ENCODE measurements around the gene EFEMP2.
A peak's percentile ranks its signal among the peaks of the same experiment; 100 is the strongest.

EFEMP2 gene
- 7.8 to 12.4 reads per million in 2 donors for total RNA-seq

DNA sequence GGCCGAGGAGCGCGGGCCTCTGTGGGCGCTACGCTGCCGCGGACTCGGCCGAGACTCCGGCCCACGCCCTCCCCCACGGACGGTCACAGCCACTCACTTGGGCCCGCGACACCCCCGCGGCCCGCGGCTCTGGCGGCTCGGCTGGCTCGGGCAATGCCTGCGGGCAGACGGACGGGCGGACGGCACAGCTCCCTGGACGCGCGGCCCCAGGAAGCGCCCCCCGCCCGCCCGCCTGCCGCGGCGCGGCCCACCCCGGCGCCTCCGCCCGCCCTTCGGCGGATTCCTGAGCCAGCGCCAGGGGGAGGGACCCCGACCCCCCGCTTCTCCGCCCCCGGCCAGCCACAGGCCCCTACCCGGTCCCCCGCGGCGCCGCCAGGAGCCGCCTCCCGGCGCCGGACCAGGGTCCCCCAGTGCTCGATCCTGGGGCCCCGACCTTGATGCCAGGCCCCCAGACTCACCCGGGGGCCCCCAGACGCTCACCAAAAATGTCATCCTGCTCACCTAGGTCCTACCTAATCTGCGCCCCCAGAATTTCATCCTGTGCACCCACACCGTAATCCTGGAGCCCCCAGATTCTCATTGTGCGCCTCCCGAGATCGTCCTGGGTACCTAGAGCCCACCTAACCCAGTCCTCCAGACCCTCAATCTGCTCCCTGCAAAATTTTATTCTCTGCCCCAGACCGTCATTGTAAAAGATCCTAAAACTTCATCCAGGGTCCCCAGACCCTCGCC lies at the start of gene EFEMP2:
TSS of gene EFEMP2 (minus strand) at position 215 of the 732 bp plus-strand sequence. CDS start 446 bp downstream, outside the sequence.
- DNase-seq, result no peak

DNA sequence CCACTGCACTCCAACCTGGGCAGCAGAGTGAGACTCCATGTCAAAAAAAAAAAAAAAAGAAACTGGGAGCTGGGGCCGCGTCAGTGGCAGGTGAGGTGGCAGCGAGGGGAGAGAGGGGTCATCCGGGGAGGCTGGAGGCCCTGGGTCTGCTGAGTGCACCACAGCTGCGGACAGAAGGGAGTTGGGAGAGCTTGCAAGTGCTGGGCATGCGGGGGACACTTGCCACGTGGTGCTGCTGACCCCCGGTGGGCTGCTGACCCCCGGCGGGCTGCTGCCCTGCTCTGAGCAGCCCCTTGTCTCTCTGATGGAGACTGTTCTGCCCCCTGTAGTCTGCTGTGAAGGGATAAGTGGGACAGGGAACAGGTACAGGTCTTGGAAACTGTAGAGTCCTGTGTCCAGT lies 49.3 kb upstream of the EFEMP2 start:
- no peak for DNase-seq

DNA sequence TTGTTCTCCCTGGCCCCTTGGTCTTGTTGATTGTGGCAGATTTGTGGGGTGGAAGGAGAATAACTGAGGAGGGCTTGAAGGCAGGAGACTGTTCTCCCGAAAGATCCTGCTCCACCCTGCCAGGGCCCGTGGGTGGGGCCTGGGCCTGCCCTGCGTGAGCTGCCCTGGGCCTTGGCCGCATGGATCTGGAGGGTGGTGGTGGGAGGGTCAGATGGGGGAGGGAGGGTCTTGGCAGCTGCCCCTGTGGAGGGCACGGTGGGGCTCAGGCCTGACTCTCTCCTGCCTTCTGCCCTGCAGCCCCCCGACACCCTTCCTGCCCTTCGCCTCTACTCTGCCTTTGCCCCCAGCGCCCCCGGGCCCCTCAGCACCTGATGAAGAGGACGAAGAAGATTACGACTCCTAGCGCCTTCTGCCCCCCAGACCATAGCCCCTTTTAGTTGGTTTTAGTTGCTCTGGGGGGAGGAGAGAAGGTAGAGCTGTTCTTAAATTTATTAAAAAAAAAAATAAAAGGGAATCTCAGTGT lies 48.5 kb upstream of the EFEMP2 start:
- DNase-seq, result no peak

DNA sequence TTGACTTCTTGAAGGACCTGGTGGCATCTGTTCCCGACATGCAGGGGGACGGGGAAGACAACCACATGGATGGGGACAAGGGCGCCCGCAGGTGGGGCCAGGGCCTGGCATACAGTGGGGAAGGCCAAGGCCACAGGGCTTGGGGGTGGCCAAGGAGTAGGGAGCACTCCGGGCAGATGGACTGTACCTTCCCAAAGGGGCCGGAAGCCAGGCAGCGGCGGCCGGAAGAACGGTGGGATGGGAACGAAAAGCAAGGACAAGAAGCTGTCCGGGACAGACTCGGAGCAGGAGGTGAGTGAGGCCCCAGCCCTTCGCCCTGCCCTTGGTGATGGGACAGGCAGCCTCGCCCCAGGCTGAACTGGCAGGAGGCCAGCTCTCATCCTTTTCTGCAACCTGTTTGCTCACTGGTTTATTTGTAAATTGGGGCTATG lies 47.8 kb upstream of the EFEMP2 start:
- DNase-seq, result no peak

DNA sequence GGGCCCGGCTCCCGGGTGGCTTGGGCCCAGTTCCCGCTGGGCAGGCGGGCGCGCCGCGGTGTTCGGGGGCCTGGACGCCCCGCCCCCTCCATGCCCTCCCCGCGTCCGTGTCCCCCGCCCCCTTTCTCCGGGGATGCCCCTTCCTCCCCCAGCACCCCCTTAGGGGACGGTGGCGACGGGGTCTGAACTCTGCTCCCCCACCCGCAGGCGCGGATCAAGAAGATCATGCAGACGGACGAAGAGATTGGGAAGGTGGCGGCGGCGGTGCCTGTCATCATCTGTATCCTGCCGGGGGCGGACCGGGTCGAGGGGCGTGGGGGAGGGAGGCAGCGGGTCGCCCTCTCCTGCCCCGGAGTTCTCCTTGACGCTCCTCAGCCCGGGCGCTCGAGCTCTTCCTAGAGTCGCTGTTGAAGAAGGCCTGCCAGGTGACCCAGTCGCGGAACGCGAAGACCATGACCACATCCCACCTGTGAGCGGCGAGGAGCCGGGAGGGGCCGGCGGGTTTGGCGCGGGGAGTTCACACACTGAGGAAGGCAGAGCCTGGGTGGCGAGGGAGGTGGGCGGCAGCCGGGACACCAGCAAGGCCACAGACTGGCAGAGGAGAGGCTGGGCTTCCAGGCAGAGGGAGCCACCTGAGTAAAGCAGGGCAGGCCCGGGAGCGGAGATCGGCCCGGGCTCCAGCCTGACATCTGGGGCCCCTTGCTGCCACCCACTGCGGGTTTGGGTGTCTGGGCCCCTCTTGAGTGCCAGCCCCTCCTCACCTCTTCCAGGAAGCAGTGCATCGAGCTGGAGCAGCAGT lies 47.2 kb upstream of the EFEMP2 start:
- DNase-seq, result peak; percentile 66

DNA sequence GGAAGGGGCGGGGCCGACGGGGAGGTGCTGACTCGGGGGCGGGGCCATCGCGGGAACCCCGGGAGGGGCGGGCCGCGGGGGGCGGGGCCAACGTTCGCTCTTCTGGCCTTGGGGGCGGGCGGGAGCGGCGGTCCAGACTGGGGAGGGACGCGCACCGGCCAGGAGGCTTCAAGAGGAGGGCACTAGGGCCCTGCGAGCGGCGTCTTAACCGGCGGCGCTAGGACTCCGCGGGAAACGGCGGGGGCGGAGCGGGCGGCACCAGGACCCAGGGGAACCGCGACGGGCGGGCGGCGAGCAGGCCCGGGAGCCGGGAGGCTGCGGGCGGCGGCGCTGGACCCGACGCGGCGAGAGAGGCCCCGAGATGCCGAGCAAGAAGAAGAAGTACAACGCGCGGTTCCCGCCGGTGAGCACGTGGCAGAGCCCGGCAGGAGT lies 46.6 kb upstream of the EFEMP2 start, which contains the start of gene DRAP1:
TSS of gene DRAP1 (plus strand) at position 286 of the 432 bp plus-strand sequence. CDS start at position 362, 76 bp downstream.
- DNase-seq, result peak; percentile 100

DNA sequence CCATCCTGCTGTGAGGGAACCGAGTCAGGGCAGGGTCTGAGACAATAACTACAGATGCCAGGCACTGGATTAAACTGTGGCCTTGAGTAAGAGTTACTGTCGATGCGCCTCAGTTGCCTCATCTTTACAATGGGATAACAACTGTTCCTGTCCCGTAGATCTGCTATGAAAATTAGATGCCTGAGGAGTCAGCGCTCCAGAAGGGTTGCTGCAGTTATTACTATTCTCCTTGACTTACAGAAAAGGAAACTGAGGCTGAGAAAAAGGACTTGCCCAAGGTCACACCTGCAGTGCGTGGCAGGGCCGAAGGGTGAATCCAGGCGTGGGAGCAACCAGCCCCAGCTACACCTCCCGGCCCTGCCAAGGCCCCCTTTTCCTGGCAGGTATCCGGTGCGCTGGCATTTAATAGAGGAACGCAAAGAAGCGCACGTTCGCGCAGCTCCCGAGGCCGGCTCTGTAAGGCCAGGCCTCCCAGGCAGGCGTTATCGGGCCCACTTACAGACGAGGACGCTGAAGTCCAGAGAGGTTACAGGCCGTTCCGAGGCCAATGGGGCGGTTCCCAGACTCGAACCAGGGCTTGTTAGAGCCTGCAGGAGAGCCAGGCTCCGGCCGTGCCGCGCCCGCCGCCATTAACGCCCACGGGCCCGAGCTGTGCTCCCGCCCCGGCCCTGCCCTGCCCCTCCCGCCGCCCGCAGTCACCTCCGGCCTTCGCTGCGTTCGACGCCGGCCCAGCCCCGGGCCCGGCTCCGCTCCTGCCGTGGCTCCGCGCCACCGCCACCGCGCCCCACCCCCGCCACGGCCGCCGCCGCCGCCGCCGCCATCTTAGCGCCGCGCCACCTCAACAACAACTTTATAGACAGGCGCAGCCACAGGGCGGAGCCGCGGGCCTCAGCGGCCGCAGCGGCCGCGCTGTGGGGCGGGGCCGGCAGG lies 45.9 kb upstream of the EFEMP2 start, which contains the start of gene C11orf68:
TSS of gene C11orf68 (minus strand) at position 852 of the 930 bp plus-strand sequence. CDS start at position 821, 31 bp downstream.
- DNase-seq, result no peak

DNA sequence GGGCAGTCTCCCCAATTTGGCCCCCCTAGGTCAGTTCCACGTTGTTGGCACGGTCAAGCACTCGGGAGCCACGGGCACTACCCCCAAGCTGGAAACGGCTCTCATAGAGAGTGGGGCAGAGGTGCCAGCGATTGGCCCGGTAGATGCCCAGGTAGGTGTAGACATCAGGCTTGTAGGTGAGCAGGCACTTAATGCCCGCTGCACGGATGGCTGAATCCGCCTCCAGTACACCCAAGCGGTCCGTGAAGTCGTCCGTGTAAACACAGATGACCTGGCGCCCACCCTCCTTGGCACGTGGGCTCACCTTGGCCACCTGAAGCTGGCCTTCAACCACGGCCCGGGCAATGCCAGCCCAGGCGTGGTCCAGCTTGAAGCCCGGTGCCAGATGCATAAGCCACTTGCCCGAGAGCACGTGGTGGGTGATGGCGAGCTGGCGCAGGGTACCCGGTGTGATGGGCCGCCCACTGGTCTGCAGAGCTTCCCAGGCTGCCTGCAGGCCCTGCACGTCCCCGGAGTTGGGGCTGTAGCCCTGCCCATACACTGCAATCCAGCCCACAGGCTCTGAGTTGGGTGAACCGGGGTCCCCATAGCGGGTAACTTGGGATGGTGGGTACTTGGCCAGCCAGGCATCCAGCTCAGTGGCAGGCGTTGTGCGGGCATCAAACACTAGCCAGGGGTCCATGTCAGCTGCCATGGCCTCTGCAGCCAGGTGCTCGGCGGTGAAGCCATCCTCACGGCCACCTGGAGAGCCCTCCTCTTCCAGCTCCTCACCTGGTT lies 45.0 kb upstream of the EFEMP2 start:
- no peak for DNase-seq

DNA sequence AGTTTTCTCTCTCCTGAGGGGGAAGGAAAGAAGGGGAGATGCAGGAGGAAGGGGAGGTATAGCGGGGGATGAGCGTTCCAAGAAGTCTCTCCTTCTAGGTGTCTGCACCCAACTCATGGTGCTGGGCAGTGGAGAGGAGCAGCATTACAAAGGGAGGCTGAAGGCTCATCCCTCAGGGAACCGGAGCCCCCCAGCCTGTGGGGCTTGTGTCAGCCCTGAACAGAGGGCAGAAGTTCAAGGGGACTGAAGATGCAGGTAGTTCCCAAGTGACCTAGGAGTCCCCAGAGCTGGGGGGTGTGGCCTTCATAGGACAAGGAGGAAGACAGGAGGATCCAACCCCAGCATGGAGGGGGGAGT lies 44.5 kb upstream of the EFEMP2 start:
- DNase-seq, result no peak

DNA sequence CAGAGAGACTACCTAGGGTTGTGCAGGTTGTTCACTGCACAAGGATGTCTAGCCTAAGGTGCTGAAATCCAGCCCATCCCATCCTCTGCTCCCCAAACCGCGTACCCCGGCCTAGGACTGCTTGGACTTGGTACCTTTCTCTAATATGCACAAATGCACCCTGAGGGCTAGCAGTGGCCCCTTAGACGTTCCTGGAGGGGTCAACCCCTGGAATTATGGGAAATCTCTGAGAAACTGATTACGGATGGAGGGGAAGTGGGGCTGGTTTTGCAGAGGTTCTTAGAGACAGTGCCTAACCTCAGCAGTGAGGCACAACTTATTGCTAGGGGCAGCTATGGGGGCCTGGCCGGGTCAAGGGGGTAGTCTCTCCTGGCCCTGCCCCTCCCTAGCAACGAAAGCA lies 43.8 kb upstream of the EFEMP2 start:
- DNase-seq, result no peak

DNA sequence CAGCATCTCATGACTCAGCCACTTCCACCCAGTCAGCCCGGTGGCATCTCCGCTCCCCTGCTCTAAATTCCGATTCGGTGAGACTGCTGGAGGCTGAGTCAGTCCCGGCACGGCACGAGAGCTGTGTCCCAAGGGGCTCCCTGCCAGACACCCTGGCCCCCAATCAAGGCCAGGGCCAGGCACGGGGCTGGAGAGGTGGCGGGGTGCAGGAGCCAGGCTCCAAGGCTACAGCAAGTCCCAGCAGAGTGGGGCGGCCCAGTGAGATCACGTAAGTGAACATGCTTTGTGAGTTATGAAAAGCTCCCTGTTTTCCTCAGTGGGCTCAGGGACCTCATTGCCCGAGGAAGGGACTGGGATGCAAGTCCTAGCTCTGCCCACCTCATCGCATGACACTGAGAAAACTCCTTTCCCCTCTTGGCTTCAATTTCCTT lies 43.2 kb upstream of the EFEMP2 start:
- DNase-seq, result no peak

DNA sequence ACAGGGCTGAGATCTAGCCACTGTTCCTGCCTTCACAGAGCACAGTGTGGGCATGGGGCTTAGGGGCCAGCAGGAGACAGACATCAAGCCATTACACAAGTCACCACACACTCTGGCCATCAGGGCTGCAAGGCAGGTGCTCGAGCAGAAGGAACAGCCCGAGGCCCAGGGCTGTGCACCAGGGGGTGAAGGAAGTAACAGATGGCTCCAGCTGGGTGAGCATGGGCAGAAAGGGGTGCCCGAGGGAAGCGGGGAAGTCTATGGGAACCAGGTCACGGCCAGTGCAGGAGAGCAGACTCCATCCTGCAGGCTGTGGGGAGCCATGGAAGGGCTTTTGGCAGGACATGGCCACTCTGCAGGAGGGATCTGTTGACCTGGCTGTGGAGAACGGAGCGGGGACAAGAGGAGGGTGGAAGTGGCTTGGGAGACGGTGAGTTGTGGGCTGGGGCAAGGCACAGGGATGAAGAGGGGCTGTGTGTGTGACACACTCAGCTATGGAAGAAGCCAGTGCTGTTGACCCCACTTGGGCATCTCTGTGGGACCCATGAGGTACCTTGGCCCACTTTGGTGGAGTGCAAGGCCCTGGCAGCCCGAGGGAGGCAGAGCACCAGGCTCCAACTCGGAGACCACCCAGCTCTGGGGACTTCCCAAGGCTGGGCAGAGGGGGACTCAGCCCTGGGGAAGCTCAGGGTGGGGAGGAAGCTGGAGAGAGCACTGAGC lies 42.7 kb upstream of the EFEMP2 start:
- DNase-seq, result no peak

DNA sequence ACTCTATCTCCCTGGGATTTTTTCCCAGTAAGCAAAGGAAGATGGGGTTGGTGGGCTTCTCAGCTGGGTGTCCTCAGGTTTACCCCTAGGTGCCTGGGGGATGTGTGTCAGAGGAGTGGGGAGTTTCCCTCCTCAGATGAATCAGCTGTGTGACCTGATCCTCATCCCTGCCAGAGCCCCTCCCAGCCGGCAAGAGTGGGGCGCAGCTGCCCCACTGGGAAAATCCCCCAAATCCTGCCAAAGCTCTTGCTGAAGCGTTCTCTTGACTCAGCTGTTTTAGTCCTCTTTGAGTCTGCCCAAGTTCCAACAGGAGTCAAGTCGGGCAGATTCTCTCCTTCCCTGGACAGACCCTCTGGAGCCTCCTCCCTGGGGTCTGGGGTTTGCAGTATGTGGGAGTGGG lies 40.2 kb upstream of the EFEMP2 start:
- DNase-seq, result no peak

DNA sequence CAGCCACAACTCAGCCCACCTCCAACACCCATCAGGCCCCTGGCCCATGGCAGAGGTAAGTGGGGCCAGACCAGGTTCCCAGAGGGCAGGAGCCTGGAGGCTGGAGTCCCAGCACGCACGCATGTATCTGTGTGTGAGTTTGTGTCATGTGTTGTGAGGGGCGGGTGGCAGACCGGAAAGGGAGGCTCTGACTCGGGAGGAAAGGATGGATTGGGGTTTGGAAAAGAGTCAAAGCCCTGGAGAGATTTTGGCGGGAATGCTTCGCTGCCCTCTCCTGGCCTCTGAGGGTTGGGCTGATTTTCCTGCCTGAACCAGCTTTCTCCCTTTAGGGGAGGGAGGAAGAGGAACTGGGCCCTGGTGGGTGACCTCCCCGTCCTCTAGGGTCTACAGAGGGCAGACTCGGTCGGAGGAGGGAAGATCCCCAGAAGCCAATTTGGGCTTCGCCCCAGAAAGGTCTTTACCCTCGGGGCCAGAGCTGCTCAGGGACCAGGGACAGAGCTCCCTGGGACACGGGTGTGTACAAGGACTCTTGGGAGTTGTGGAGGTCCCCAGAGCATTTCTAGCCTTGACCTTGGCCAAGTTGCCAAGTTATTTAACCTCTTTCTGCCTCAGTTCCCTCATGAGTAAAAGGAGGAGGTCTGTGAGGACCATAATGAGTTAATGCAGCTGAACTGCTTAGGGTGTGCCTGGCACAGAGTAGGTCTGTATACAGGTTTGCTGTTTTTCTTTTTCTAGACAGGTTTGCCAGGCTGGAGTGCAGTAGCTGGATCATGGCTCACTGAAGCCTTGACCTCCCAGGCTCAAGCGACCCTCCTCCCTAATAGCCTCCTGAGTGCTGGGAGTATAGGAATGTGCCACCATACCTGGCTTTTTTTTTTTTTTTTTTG lies 39.3 kb upstream of the EFEMP2 start:
- DNase-seq, result no peak

DNA sequence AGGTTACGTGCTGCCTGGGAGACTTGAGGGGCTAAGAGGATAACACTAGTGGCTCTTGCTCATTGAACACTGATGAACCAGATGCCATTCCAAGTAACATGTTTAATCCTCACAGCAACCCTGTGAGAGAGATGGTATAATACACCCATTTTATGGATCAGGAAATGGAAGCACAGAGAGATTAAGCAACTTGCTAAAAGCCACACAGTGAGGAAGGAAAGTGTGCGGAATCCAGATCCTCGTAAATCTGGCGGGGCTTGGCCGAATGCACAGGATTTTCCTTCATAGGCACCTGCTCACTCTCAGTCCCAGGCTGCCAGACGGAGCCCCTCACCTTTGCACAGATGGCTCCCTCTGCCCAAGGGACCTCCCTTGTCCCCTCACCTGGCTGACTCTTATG lies 35.3 kb upstream of the EFEMP2 start:
- DNase-seq, result no peak

DNA sequence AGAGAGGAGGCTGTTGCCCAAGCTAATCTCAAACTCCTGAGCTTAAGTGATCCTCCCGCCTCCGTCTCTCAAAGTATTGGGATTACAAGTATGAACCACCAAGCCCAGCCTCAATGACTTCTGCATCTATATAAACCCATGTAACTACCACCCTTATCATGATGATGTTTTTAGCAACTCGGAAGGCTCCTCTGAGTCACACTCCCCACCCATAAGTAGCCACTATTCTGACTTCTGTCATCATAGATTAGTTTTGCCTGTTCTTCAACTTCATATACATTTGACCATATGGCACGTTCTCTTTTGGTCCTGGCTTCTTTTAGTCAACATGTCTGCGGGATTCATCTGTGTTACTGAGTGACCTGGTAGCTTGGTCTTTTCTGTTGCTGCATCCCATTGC lies 34.0 kb upstream of the EFEMP2 start:
- DNase-seq, result no peak

DNA sequence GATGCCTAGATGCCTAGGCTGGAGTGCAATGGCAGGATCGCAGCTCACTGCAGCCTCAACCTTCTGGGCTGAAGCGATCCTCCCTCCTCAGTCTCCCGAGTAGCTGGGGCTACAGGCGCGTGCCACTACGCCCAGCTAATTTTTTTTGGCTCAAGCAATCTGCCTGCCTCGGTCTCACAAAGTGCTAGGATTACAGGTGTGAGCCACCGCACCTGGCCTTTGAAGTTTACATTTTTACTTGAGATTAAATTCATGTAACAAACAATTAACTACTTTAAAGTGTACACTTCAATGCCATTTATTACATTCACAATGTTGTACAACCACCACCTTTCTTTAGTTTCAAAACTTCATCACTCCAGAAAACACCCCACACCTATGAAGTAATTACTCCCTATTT lies 31.1 kb upstream of the EFEMP2 start:
- no peak for DNase-seq

DNA sequence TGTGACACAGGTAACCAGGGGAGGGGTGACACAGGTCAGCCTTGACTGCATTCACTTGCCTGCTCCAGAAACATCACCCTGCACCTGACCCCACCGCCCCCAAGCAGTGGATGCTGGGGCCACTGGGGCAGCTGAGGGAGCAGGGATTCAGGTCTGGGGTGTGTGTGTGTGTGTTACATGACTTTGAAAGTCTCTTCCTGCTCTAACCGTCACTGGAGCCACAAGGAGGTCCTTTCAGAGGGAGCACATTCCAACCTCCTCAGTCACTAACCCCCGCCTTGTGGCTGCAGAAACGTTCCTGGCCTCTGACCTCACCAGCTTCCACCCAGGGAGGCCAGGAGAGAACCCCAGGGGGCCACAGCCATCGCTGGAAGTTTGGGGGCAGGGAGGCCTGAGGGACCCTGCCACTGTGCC lies 30.5 kb upstream of the EFEMP2 start:
- DNase-seq, result no peak

DNA sequence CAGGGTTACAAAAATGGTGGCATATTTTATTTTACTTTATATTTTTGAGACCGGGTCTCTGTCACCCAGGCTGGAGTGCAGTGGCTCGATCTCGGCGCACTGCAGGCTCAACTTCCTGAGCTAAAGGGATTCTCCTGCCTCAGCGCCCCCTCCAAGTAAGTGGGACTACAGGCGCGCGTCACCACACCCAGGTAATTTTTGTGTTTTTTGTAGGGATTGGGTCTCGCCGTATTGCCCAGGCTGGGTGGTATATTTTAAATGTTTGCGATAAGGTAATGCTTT lies 28.2 kb upstream of the EFEMP2 start:
- no peak for DNase-seq

Measured in activated gamma-delta T cell (primary cell).